Esophagus squamous epithelium (tissue), 4 donors: ENCODE data around the gene GMDS.

ENCODE experiments used
- POLR2A ChIP-seq, 4 donors: fragments of 450-650 bp; IDR thresholded peaks; one replicate each; pipeline ENCODE4 v1.6.1; 2017; ENCODE audit warnings: antibody characterized with exemption in 4 of 4, mild to moderate bottlenecking in 4 of 4, moderate library complexity in 3 of 4
- TF ChIP-seq, protein P1 (sequence below), 6 experiments: fragments of 450-650 bp in 4 of 6; fragments of 200-600 bp in 2 of 6; sonication (generic) in 2 of 6; IDR thresholded peaks; one replicate each; pipeline ENCODE4 v1.5.1; 2016 to 2019; ENCODE audit warnings: antibody characterized with exemption in 6 of 6, mild to moderate bottlenecking in 4 of 6, moderate library complexity in 4 of 6

DNA sequence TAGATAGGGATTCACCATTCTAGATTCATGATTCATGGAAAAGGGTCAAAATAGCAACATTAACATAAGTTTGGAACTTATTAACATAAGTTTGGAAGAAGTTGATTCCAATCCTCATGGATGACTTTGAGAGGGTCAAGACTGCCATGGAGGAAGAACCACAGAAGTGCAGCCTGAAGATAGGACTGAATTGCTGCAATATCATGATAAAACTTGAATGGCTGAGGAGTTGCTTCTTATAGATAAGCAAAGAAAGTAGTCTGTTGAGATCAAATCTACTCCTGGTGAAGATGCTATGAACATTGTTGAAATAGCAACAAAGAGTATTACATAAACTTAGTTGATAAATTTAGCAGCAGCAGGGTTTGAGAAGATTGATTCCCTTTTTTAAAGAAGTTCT, 62.2 kb downstream of the GMDS start:
- TF ChIP-seq, protein P1, sequence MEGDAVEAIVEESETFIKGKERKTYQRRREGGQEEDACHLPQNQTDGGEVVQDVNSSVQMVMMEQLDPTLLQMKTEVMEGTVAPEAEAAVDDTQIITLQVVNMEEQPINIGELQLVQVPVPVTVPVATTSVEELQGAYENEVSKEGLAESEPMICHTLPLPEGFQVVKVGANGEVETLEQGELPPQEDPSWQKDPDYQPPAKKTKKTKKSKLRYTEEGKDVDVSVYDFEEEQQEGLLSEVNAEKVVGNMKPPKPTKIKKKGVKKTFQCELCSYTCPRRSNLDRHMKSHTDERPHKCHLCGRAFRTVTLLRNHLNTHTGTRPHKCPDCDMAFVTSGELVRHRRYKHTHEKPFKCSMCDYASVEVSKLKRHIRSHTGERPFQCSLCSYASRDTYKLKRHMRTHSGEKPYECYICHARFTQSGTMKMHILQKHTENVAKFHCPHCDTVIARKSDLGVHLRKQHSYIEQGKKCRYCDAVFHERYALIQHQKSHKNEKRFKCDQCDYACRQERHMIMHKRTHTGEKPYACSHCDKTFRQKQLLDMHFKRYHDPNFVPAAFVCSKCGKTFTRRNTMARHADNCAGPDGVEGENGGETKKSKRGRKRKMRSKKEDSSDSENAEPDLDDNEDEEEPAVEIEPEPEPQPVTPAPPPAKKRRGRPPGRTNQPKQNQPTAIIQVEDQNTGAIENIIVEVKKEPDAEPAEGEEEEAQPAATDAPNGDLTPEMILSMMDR (IDR thresholded peaks at IDR 0.05): no peak
- no peak for TF ChIP-seq POLR2A (IDR thresholded peaks at IDR 0.05)
